Endothelial cell of umbilical vein (primary cell): ENCODE data around the gene APMAP. TPM values are rescaled to one million over a fixed set of nuclear protein-coding genes. Genes with fewer than 3 reads are reported as not detected.

Experiments
- BruUV-seq: library from RNA; stranded (reverse); fragments of 400-500 nt; replicated peaks from 2 replicates; lab custom pipeline; 2021; lab: Mats Ljungman, UMichigan
- CTCF ChIA-PET: fragments of 300-600, 350-600 bp; sonication (Branson Sonifier 250); formaldehyde crosslinking; loops from one replicate; lab custom pipeline; 2021; ENCODE audit warnings: antibody characterized with exemption, inconsistent platforms; lab: Charles Lee
- POLR2A ChIA-PET: fragments of 300-600, 350-600 bp; sonication (Branson Sonifier 250); formaldehyde crosslinking; loops from one replicate; lab custom pipeline; 2021; ENCODE audit warnings: antibody characterized with exemption, inconsistent platforms; lab: Charles Lee
- DNase-seq: peaks from one replicate; pipeline ENCODE4 v3.0.0-alpha.2; 2011; ENCODE audit warnings: low read depth, low spot score
- FAIRE-seq: peaks from 2 replicates; lab custom pipeline; 2011; peaks lifted over from hg19 to GRCh38; lab: Jason Lieb, UNC
- H2AFZ ChIP-seq: 2 replicates; pipeline ENCODE4 v1.6.0; 2012; ENCODE audit warnings: low read depth, low read length, control low read depth, inconsistent platforms
- H3K27ac ChIP-seq: 2 replicates; pipeline ENCODE4 v1.5.1; 2011; ENCODE audit warnings: low read depth, mild to moderate bottlenecking, control low read depth, low read length, moderate library complexity; ENCODE audit not compliant: insufficient read depth
- H3K27me3 ChIP-seq, 2 experiments: 2 replicates each; pipeline versions ENCODE4 v1.6.0 to v1.6.1; 2011; ENCODE audit warnings: low read length in 2 of 2, mixed read lengths in 1 of 2; ENCODE audit not compliant: control insufficient read depth in 2 of 2, insufficient read depth in 2 of 2
- H3K36me3 ChIP-seq, 2 experiments: 2 replicates in 1 of 2; 3 replicates in 1 of 2; pipeline ENCODE4 v1.5.1; 2011; ENCODE audit warnings: low read length in 2 of 2, mild to moderate bottlenecking in 1 of 2, moderate library complexity in 1 of 2; ENCODE audit not compliant: control insufficient read depth in 2 of 2, insufficient read depth in 2 of 2; ENCODE audit errors: extremely low read depth in 1 of 2
- H3K4me1 ChIP-seq: 3 replicates; pipeline ENCODE4 v1.5.1; 2011; ENCODE audit warnings: mild to moderate bottlenecking, low read length; ENCODE audit not compliant: control insufficient read depth, insufficient read depth; ENCODE audit errors: extremely low read depth
- H3K4me2 ChIP-seq: 2 replicates; pipeline ENCODE4 v1.6.1; 2011; ENCODE audit warnings: low read length, control low read depth, mixed read lengths; ENCODE audit not compliant: insufficient read depth
- H3K4me3 ChIP-seq, 3 experiments: fragments of 200-600 bp in 1 of 3; sonication (generic), shearing (Covaris generic) in 1 of 3; replicated peaks in 1 of 3; 2 replicates each; pipeline ENCODE4 v1.5.1; 2011 to 2016; ENCODE audit warnings: control low read depth in 3 of 3, low read length in 3 of 3, mild to moderate bottlenecking in 2 of 3, inconsistent platforms in 1 of 3, low read depth in 1 of 3, moderate library complexity in 1 of 3; ENCODE audit not compliant: insufficient read depth in 1 of 3
- H3K79me2 ChIP-seq: 2 replicates; pipeline ENCODE4 v1.6.0; 2012; ENCODE audit warnings: low read length, inconsistent platforms; ENCODE audit not compliant: control insufficient read depth, insufficient read depth
- H3K9ac ChIP-seq: replicated peaks from 2 replicates; pipeline ENCODE3; 2011; ENCODE audit warnings: low read length, control low read depth; ENCODE audit not compliant: insufficient read depth; ENCODE audit errors: extremely low read depth
- H3K9me1 ChIP-seq: replicated peaks from 3 replicates; pipeline ENCODE4 v1.6.0; 2011; ENCODE audit warnings: mild to moderate bottlenecking, low read length; ENCODE audit not compliant: control insufficient read depth, insufficient read depth; ENCODE audit errors: extremely low read depth
- H3K9me3 ChIP-seq: replicated peaks from 2 replicates; pipeline ENCODE4 v1.5.1; 2012; ENCODE audit warnings: low read length, inconsistent platforms; ENCODE audit not compliant: control insufficient read depth, insufficient read depth
- H4K20me1 ChIP-seq: replicated peaks from 2 replicates; pipeline ENCODE3; 2011; ENCODE audit warnings: mild to moderate bottlenecking, low read length; ENCODE audit not compliant: control insufficient read depth, insufficient read depth; ENCODE audit errors: extremely low read depth
- EZH2 ChIP-seq: IDR thresholded peaks from 2 replicates; pipeline ENCODE4 v1.6.1; 2012; ENCODE audit warnings: borderline replicate concordance, low read depth, mild to moderate bottlenecking, moderate library complexity, low read length, inconsistent platforms; ENCODE audit not compliant: severe bottlenecking
- FOS ChIP-seq: IDR thresholded peaks from 2 replicates; pipeline ENCODE4 v1.6.1; 2011; ENCODE audit warnings: mild to moderate bottlenecking, low read length, moderate library complexity, borderline replicate concordance; ENCODE audit not compliant: insufficient read depth
- GATA2 ChIP-seq: IDR thresholded peaks from 2 replicates; pipeline ENCODE4 v1.7.0; 2011; ENCODE audit warnings: low read depth, mild to moderate bottlenecking, moderate library complexity, mixed read lengths, low read length; ENCODE audit not compliant: insufficient read length, insufficient read depth
- JUN ChIP-seq: IDR thresholded peaks from 2 replicates; pipeline ENCODE4 v1.6.1; 2011; ENCODE audit warnings: borderline replicate concordance, low read depth; ENCODE audit not compliant: insufficient read length, insufficient read depth
- MYC ChIP-seq: IDR thresholded peaks from one replicate; pipeline ENCODE4 v1.6.1; 2011; ENCODE audit warnings: mild to moderate bottlenecking, low read depth, low read length
- POLR2A ChIP-seq: IDR thresholded peaks from 2 replicates; pipeline ENCODE4 v1.6.1; 2012; ENCODE audit warnings: low read depth, mild to moderate bottlenecking, control low read depth, low read length
- POLR2AphosphoS5 ChIP-seq: IDR thresholded peaks from 2 replicates; pipeline ENCODE4 v1.6.1; 2012; ENCODE audit warnings: low read depth, mild to moderate bottlenecking, control low read depth, low read length, moderate library complexity; ENCODE audit not compliant: insufficient read depth
- dilution Hi-C: fragments of 300-500 bp; cut with MboI; formaldehyde crosslinking; loops from one replicate; pipeline ENCODE4 v1.15.0; 2019; ENCODE audit warnings: low sequenced_read_pairs; ENCODE audit not compliant: extremely low pct_ligation_motif_present
- intact Hi-C: fragments of 100-400 bp; cut with micrococcal nuclease; formaldehyde crosslinking; loops from one replicate; pipeline ENCODE4 v1.10.0; 2022
- polyA plus RNA-seq, 4 experiments: library from polyadenylated mRNA; depleted of rRNA in 3 of 4; stranded (reverse) in 3 of 4; unstranded in 1 of 4; fragments of >200 nt; gene quantifications; 2 replicates each; pipeline versions ENCODE4 v1.2.1 to v1.2.3, GENCODE V29; 2011 to 2012; ENCODE audit warnings: missing spikeins in 1 of 4
- total RNA-seq: library from RNA; stranded (reverse); gene quantifications from 2 replicates; pipeline ENCODE4 v1.2.3, GENCODE V29; 2021
- TF ChIP-seq, protein P1 (sequence below): IDR thresholded peaks from 2 replicates; pipeline ENCODE4 v1.6.1; 2011; ENCODE audit not compliant: insufficient read depth, insufficient read length
- TF ChIP-seq, protein P2 (sequence below), 2 donors: IDR thresholded peaks; 1 replicate in 1 of 2; 2 replicates in 1 of 2; pipeline ENCODE4 v1.5.1; 2011; ENCODE audit warnings: low read length in 2 of 2, mild to moderate bottlenecking in 2 of 2, moderate library complexity in 2 of 2, control low read depth in 1 of 2, inconsistent platforms in 1 of 2, low read depth in 1 of 2; ENCODE audit not compliant: insufficient read depth in 1 of 2; ENCODE audit errors: extremely low read depth in 1 of 2

APMAP gene
- total and polyA plus RNA-seq, 2 donors (not counting 3 experiments of a cell fraction or from before 2014, with no cell fraction given), result 80.7 to 110 TPM

DNA sequence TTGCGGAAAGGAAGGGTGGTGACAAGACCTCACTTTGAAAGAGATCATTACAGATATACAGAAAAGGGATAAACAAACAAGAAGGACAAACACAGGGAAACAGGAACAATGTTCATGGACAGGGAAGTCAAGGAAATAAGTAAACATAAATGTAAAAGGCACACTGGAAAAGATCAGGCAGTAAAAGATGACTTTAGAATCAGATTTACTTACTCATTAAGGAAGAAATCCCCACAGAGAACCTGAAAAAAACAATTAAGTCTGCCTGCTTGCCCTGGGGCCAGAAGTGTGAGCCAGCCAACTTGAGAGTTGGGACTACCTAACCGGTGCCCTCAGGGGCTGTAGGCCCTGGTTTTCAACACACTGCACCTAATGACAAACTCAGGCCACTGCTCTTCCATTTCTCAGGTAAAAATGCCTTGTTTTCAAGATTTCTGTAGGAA, 1.7 kb downstream of the APMAP start:
- Histone ChIP-seq H3K4me3 (no peak overlapping the region), H3K36me3 (no peaks in the 10 kb centered on the region), H3K9me3 (no peaks in the 10 kb centered on the region), H3K27ac (no peak overlapping the region), H4K20me1 (no peaks in the 10 kb centered on the region), H2AFZ (no peak overlapping the region), H3K4me1 (peaks cover 19% of the 10 kb centered on the region), H3K4me2 (peak overlapping the region; percentile 50), H3K79me2 (peaks cover 39% of the 10 kb centered on the region), H3K9ac (no peak overlapping the region), H3K9me1 (no peaks in the 10 kb centered on the region), H3K27me3 (no peaks in the 10 kb centered on the region)
- BruUV-seq, result no TSS peak
- ChIA-PET POLR2A (no interaction called here), CTCF (no interaction called here)
- no peak for FAIRE-seq
- dilution Hi-C loops, result no loop called here
- TF ChIP-seq JUN (no peak), POLR2AphosphoS5 (no peak), EZH2 (no peak), MYC (no peak), GATA2 (no peak), POLR2A (no peak), FOS (no peak)
- TF ChIP-seq, protein P1, sequence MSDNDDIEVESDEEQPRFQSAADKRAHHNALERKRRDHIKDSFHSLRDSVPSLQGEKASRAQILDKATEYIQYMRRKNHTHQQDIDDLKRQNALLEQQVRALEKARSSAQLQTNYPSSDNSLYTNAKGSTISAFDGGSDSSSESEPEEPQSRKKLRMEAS, result no peak
- TF ChIP-seq, protein P2, sequence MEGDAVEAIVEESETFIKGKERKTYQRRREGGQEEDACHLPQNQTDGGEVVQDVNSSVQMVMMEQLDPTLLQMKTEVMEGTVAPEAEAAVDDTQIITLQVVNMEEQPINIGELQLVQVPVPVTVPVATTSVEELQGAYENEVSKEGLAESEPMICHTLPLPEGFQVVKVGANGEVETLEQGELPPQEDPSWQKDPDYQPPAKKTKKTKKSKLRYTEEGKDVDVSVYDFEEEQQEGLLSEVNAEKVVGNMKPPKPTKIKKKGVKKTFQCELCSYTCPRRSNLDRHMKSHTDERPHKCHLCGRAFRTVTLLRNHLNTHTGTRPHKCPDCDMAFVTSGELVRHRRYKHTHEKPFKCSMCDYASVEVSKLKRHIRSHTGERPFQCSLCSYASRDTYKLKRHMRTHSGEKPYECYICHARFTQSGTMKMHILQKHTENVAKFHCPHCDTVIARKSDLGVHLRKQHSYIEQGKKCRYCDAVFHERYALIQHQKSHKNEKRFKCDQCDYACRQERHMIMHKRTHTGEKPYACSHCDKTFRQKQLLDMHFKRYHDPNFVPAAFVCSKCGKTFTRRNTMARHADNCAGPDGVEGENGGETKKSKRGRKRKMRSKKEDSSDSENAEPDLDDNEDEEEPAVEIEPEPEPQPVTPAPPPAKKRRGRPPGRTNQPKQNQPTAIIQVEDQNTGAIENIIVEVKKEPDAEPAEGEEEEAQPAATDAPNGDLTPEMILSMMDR (IDR thresholded peaks at IDR 0.05; ENCODE audit: extremely low read depth in 1 of 2, insufficient read depth in 1 of 2, low read depth in 1 of 2, low read length in 2 of 2), result no peak
- no peak for DNase-seq
- intact Hi-C loops, result no loop called here
